ENCODE measurements around the gene DNAH11. TPM values are rescaled to one million over a fixed set of nuclear protein-coding genes. Genes with fewer than 3 reads are reported as not detected.

Gene DNAH11
- total and polyA plus RNA-seq, 2 of the 8 experiments (the other 6 are each of a cell fraction or from before 2014, with no cell fraction given) = 1.8 to 4.9 TPM

DNA sequence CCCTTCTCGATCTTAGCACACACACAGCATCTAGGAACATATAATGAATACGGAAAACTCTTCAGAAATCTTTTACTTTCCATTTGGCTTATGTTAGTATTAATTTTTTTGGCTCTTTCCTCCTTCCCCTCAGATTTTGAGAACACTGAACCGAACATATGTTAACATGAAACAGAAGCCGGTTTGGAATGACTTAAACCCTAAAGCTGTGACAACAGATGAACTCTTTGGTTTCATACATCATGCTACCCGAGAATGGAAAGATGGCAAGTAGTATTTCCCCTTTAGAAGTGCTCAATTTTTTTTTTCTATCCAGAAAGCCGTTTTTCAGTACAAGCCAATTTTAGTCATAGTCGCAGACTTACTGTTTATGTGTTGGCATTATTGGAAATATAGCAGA is 164.7 kb downstream of the DNAH11 start:
- whole genome bisulfite sequencing, 2 experiments (ENCODE audit: extremely low coverage in 1 of 2, insufficient coverage in 1 of 2, insufficient read length in 1 of 2, insufficient replicate concordance in 2 of 2, low coverage in 1 of 2, low lambda C conversion rate in 2 of 2, missing lambda C conversion rate in 1 of 2) = 94% methylated on average over 7 of the region's 7 CpGs; no CpG with 5 or more reads in 1 of the 2 experiments
- no peak for DNase-seq (ENCODE audit: low read depth in 1 of 2, low spot score in 2 of 2)
- no peak overlapping the region for H2BK15ac ChIP-seq (ENCODE audit: low read length)
- H4K5ac ChIP-seq (ENCODE audit: insufficient read length, low read depth, low read length) = no peak overlapping the region
- H2AK5ac ChIP-seq (ENCODE audit: low read depth, low read length) = no peak overlapping the region
- no peak for TF ChIP-seq CHD2 (IDR thresholded peaks at IDR 0.05; ENCODE audit: low read length)
- TF ChIP-seq JUN (IDR thresholded peaks at IDR 0.05; ENCODE audit: low read depth, low read length) = no peak
- no peak for TF ChIP-seq RAD21 (IDR thresholded peaks at IDR 0.05 in 1 of 2, conservative IDR thresholded peaks at IDR 0.05 in 1 of 2; ENCODE audit: low read depth in 2 of 2, low read length in 2 of 2)
- TF ChIP-seq MAFK (IDR thresholded peaks at IDR 0.05; ENCODE audit: low read depth, low read length) = no peak
- no peak for TF ChIP-seq SP2 (IDR thresholded peaks at IDR 0.05; ENCODE audit: low read length)
- H3K27ac ChIP-seq (ENCODE audit: low read depth, low read length) = no peak overlapping the region
- H2BK5ac ChIP-seq (ENCODE audit: low read depth, low read length) = no peak overlapping the region
- H3K4me3 ChIP-seq (ENCODE audit: extremely low read depth in 1 of 4, insufficient read depth in 2 of 4, low read depth in 3 of 4, low read length in 4 of 4) = no peak overlapping the region
- no peak overlapping the region for H2BK12ac ChIP-seq (ENCODE audit: low read depth, low read length)
- no peak overlapping the region for H2BK20ac ChIP-seq (ENCODE audit: low read length)
- no peak overlapping the region for H2BK120ac ChIP-seq (replicated peaks; ENCODE audit: low read depth, low read length)
- no peaks in the 10 kb centered on the region for H3K4me1 ChIP-seq (replicated peaks in 1 of 4; ENCODE audit: control insufficient read depth in 3 of 4, insufficient read depth in 4 of 4, low read length in 3 of 4)
- no peak overlapping the region for H3K18ac ChIP-seq (ENCODE audit: extremely low read depth, low read length)
- H3K23me2 ChIP-seq (ENCODE audit: low read depth, low read length) = no peaks in the 10 kb centered on the region
- H3K4me2 ChIP-seq (ENCODE audit: insufficient read depth in 1 of 2, low read depth in 2 of 2, low read length in 2 of 2) = no peak overlapping the region
- H2AFZ ChIP-seq (ENCODE audit: low read length) = no peak overlapping the region
- H3K27me3 ChIP-seq (replicated peaks in 1 of 4; ENCODE audit: control insufficient read depth in 3 of 4, extremely low read depth in 1 of 4, insufficient read depth in 3 of 4, low read length in 3 of 4) = no peaks in the 10 kb centered on the region
- ChIA-PET POLR2A (ENCODE audit: partially characterized antibody) (interaction anchor here (0.7 kb wide), 1 partner anchor 61 kb away, joined by 3 read pairs; no protein-coding TSS in a partner anchor), CTCF (ENCODE audit: partially characterized antibody) (interaction anchor here (0.6 to 2.3 kb wide), 6 partner anchors 9 to 1951 kb away, joined by 3 to 10 read pairs (median 3); no protein-coding TSS in a partner anchor)
- no peak overlapping the region for H3K56ac ChIP-seq (replicated peaks; ENCODE audit: insufficient read length, low read depth, low read length)
- H3K36me3 ChIP-seq (ENCODE audit: control insufficient read depth in 2 of 4, insufficient read depth in 4 of 4, low read length in 3 of 4) = no peaks in the 10 kb centered on the region
- no peaks in the 10 kb centered on the region for H3K9me3 ChIP-seq (ENCODE audit: insufficient read depth in 2 of 2, low read depth in 1 of 2, low read length in 1 of 2)
- no peaks in the 10 kb centered on the region for H4K20me1 ChIP-seq (replicated peaks in 1 of 2; ENCODE audit: control insufficient read depth in 1 of 2, insufficient read depth in 2 of 2, low read length in 2 of 2)
- H3K14ac ChIP-seq (ENCODE audit: insufficient read length) = no peak overlapping the region
- H3K9ac ChIP-seq (replicated peaks in 1 of 4; ENCODE audit: extremely low read depth in 1 of 4, low read depth in 3 of 4, low read length in 3 of 4) = no peak overlapping the region
- H3K23ac ChIP-seq (ENCODE audit: insufficient read length) = no peak overlapping the region
- H3K79me1 ChIP-seq (ENCODE audit: low read depth, low read length) = no peaks in the 10 kb centered on the region
- no peak for FAIRE-seq
- no peaks in the 10 kb centered on the region for H3K79me2 ChIP-seq (ENCODE audit: control insufficient read depth in 1 of 2, insufficient read depth in 2 of 2, low read length in 2 of 2)
- H3K4ac ChIP-seq (replicated peaks; ENCODE audit: insufficient read length, low read depth, low read length) = no peak overlapping the region
- H4K8ac ChIP-seq (ENCODE audit: extremely low read depth, insufficient read depth, low read length) = no peak overlapping the region
- no peak overlapping the region for H4K91ac ChIP-seq (replicated peaks; ENCODE audit: insufficient read length, low read length)
